HepG2 (cell line): ENCODE data around the gene SLC34A3. TPM values are rescaled to one million over a fixed set of nuclear protein-coding genes. Genes with fewer than 3 reads are reported as not detected.

Experiments
- ATAC-seq: fragments of 200-7000 bp; cut with Tn5 transposase; 3 replicates; pipeline ENCODE4 v1.9.1; 2020; ENCODE audit warnings: mild to moderate bottlenecking, moderate library complexity
- BruUV-seq: library from RNA; stranded (reverse); fragments of 400-500 nt; replicated peaks from 2 replicates; lab custom pipeline; 2021; lab: Mats Ljungman, UMichigan
- CTCF ChIA-PET: fragments of 300-600 bp; formaldehyde crosslinking; extraction: SDS; loops from one replicate; lab custom pipeline; 2021; ENCODE audit warnings: low total read pairs, inconsistent platforms, low intra/inter-chr PET ratio; lab: Yijun Ruan, JAX
- POLR2A ChIA-PET: fragments of 350-600 bp; sonication (Branson Sonifier 250); formaldehyde crosslinking; loops from one replicate; lab custom pipeline; 2020; ENCODE audit warnings: antibody characterized with exemption, inconsistent platforms; lab: Yijun Ruan, JAX
- DNase-seq: peaks from one replicate; pipeline ENCODE4 v3.0.0-alpha.2; 2015; ENCODE audit warnings: low spot score
- FAIRE-seq: peaks from 3 replicates; lab custom pipeline; 2011; peaks lifted over from hg19 to GRCh38; lab: Jason Lieb, UNC
- H2AFZ ChIP-seq: one replicate; pipeline ENCODE4 v1.6.1; 2011; ENCODE audit warnings: low read length, inconsistent platforms
- H3K27ac ChIP-seq: fragments of 300-600 bp; 3 replicates; pipeline ENCODE4 v1.8.0; 2011; ENCODE audit warnings: mixed run types, mild to moderate bottlenecking, mixed read lengths, low read length, inconsistent platforms; ENCODE audit not compliant: insufficient read depth; ENCODE audit errors: extremely low read length
- H3K27me3 ChIP-seq, 2 experiments: fragments of 200-600 bp in 1 of 2; 2 replicates in 1 of 2; 3 replicates in 1 of 2; pipeline versions ENCODE4 v1.6.0 to v1.8.0; 2011; ENCODE audit warnings: low read length in 2 of 2, mild to moderate bottlenecking in 2 of 2, moderate library complexity in 2 of 2, inconsistent platforms in 1 of 2; ENCODE audit not compliant: insufficient read depth in 2 of 2, control insufficient read depth in 1 of 2
- H3K36me3 ChIP-seq, 2 experiments: fragments of 200-600 bp in 1 of 2; replicated peaks in 1 of 2; 2 replicates in 1 of 2; 3 replicates in 1 of 2; pipeline versions ENCODE4 v1.5.1 to v1.8.0; 2011; ENCODE audit warnings: low read length in 2 of 2, inconsistent platforms in 1 of 2; ENCODE audit not compliant: insufficient read depth in 2 of 2, control insufficient read depth in 1 of 2
- H3K4me1 ChIP-seq: 2 replicates; pipeline ENCODE4 v1.5.1; 2012; ENCODE audit warnings: low read length, inconsistent platforms; ENCODE audit not compliant: insufficient read depth
- H3K4me2 ChIP-seq: 2 replicates; pipeline ENCODE4 v1.6.0; 2011; ENCODE audit warnings: low read depth, low read length, inconsistent platforms
- H3K4me3 ChIP-seq, 3 experiments: fragments of 200-600 bp in 1 of 3; sonication (generic), shearing (Covaris generic) in 1 of 3; replicated peaks in 1 of 3; 2 replicates each; pipeline ENCODE4 v1.5.1; 2011 to 2016; ENCODE audit warnings: low read length in 3 of 3, inconsistent platforms in 2 of 3, low read depth in 2 of 3, mild to moderate bottlenecking in 2 of 3, control low read depth in 1 of 3, mixed read lengths in 1 of 3; ENCODE audit not compliant: insufficient read depth in 1 of 3
- H3K79me2 ChIP-seq: one replicate; pipeline ENCODE4 v1.6.1; 2011; ENCODE audit warnings: low read length, inconsistent platforms; ENCODE audit not compliant: insufficient read depth
- H3K9ac ChIP-seq: 2 replicates; pipeline ENCODE4 v1.6.0; 2011; ENCODE audit warnings: mild to moderate bottlenecking, low read depth, low read length, inconsistent platforms; ENCODE audit not compliant: insufficient read depth
- H3K9me3 ChIP-seq: 2 replicates; pipeline ENCODE4 v1.5.1; 2012; ENCODE audit warnings: mild to moderate bottlenecking, low read length
- H4K20me1 ChIP-seq: 2 replicates; pipeline ENCODE4 v1.6.0; 2011; ENCODE audit warnings: inconsistent platforms, mild to moderate bottlenecking, low read length, moderate library complexity; ENCODE audit not compliant: insufficient read depth
- FLYWCH1 ChIP-seq: sonication (generic); formaldehyde crosslinking; IDR thresholded peaks from 2 replicates; pipeline ENCODE4 v1.8.1; 2023; ENCODE audit warnings: mild to moderate bottlenecking, missing genetic modification reagents
- HIC2 ChIP-seq: sonication (generic); formaldehyde crosslinking; IDR thresholded peaks from 2 replicates; pipeline ENCODE4 v1.9.0; 2022; ENCODE audit warnings: low read depth, missing genetic modification reagents
- SALL1 ChIP-seq: sonication (generic); formaldehyde crosslinking; IDR thresholded peaks from 2 replicates; pipeline ENCODE4 v1.8.0; 2022; ENCODE audit warnings: mild to moderate bottlenecking, missing genetic modification reagents
- ZBTB33 ChIP-seq: sonication (generic); formaldehyde crosslinking; IDR thresholded peaks from 2 replicates; pipeline ENCODE4 v1.4.0; 2020; ENCODE audit warnings: missing genetic modification reagents
- ZNF546 ChIP-seq: sonication (generic); formaldehyde crosslinking; conservative IDR thresholded peaks from 2 replicates; pipeline ENCODE4 v1.8.1; 2023; ENCODE audit warnings: mild to moderate bottlenecking, missing genetic modification reagents
- ZNF570 ChIP-seq: sonication (generic); formaldehyde crosslinking; IDR thresholded peaks from 2 replicates; pipeline ENCODE4 v1.4.0; 2020; ENCODE audit warnings: mild to moderate bottlenecking, missing genetic modification reagents, borderline replicate concordance
- ZNF629 ChIP-seq: sonication (generic); formaldehyde crosslinking; conservative IDR thresholded peaks from 2 replicates; pipeline ENCODE4 v1.5.0; 2020; ENCODE audit warnings: missing genetic modification reagents
- WGBS: methylation state at CpG from one replicate; pipeline ENCODE4 v1.1.6; 2017; ENCODE audit warnings: low lambda C conversion rate; 5-methylcytosine and 5-hydroxymethylcytosine counted together
- in situ Hi-C: cut with HindIII; loops from 2 replicates; pipeline ENCODE4 v1.10.0; 2017; ENCODE audit warnings: low pct_unique_long_range_greater_than_20kb; ENCODE audit not compliant: extremely low pct_ligation_motif_present
- intact Hi-C: fragments of 100-400 bp; cut with micrococcal nuclease; formaldehyde crosslinking; loops from one replicate; pipeline ENCODE4 v1.10.0; 2022; ENCODE audit not compliant: unreplicated experiment
- polyA plus RNA-seq, 8 experiments: library from polyadenylated mRNA; depleted of rRNA in 3 of 8; stranded (reverse) in 7 of 8; unstranded in 1 of 8; fragments of >200 nt; fragmentation: Illumina TruSeq in 4 of 8; extraction: Trizol in 4 of 8; gene quantifications; 2 replicates each; pipeline versions ENCODE4 v1.2.1 to v1.2.3, GENCODE V29; 2011 to 2016; ENCODE audit warnings: low read depth in 4 of 8, missing spikeins in 1 of 8, mixed read lengths in 1 of 8; ENCODE audit not compliant: insufficient read depth in 1 of 8
- total RNA-seq, 5 experiments: library from RNA; depleted of rRNA; stranded (reverse); fragments of >200 nt; fragmentation: Illumina TruSeq; extraction: Trizol; gene quantifications; 2 replicates each; pipeline ENCODE4 v1.2.3, GENCODE V29; 2016; ENCODE audit warnings: low read depth in 1 of 5

SLC34A3 gene
- total and polyA plus RNA-seq, 2 of the 13 experiments (the other 11 are each of a cell fraction or from before 2014, with no cell fraction given), result 0.07 to 1.0 TPM

- no TSS peak for BruUV-seq
These were observed 26.2 kb downstream of the SLC34A3 start for GRCh38 chr9:137256856-137257255.

More at GRCh38 chr9:137256856-137257255, 26.2 kb downstream of the SLC34A3 start:
- in situ Hi-C loops (no loop called here), intact Hi-C loops (no loop called here)
- Histone ChIP-seq H4K20me1 (no peaks in the 10 kb centered on the region), H3K4me2 (peak overlapping the region; percentile 91), H3K36me3 (peaks cover 11 to 17% of the 10 kb centered on the region in 2 experiments; a peak in 4 of 5 replicates), H3K4me1 (peaks cover 37% of the 10 kb centered on the region), H3K79me2 (peaks cover 18% of the 10 kb centered on the region), H3K4me3 (peak overlapping the region in 2 of 3 experiments; percentile 91 to 98; a peak in 4 of 6 replicates), H3K9me3 (no peaks in the 10 kb centered on the region), H3K9ac (0 out of 2 replicates have a peak overlapping the region, but pooled peaks have one; percentile 15), H3K27ac (no peak overlapping the region), H2AFZ (no peak overlapping the region), H3K27me3 (no peaks in the 10 kb centered on the region; a peak in 1 of 5 replicates)
- FAIRE-seq (no peak), DNase-seq (no peak), ATAC-seq (no peak)
- ChIA-PET CTCF (no interaction called here), POLR2A (interaction anchor here (4.9 to 14.2 kb wide), 2 partner anchors 14 to 20 kb away, joined by 52 to 317 read pairs; partner anchors contain the start of genes TOR4A and TUBB4B)
- 96% methylated on average over 15 of the region's 15 CpGs for WGBS
- TF ChIP-seq ZNF570 (CRISPR knock-in tag), result no peak
- TF ChIP-seq ZNF629 (CRISPR knock-in tag), result no peak
- no peak for TF ChIP-seq HIC2 (CRISPR knock-in tag)
- peak; percentile 80 for TF ChIP-seq ZBTB33 (CRISPR knock-in tag)
- no peak for TF ChIP-seq SALL1 (CRISPR knock-in tag)
- TF ChIP-seq FLYWCH1 (CRISPR knock-in tag), result no peak
- TF ChIP-seq ZNF546 (CRISPR knock-in tag), result no peak
